Heart right ventricle (tissue), 16 donors: ENCODE measurements around the gene ASMTL. TPM values are rescaled to one million over a fixed set of nuclear protein-coding genes. Genes with fewer than 3 reads are reported as not detected.

Experiments used
- ATAC-seq, 8 donors: fragments of 200-7000 bp; cut with Tn5 transposase; one replicate each; pipeline ENCODE4 v1.9.1; 2020; ENCODE audit warnings: mild to moderate bottlenecking in 8 of 8, moderate library complexity in 8 of 8, moderate number of reproducible peaks in 1 of 8
- DNase-seq, 2 donors: peaks; one replicate each; pipeline ENCODE4 v3.0.0-alpha.2; 2020
- H3K27ac ChIP-seq, 10 donors: fragments of 200-600 bp; sonication (generic) in 2 of 10; one replicate each; pipeline versions ENCODE4 v1.5.0 to v1.8.0; 2020 to 2022; ENCODE audit warnings: mild to moderate bottlenecking in 3 of 10
- H3K27me3 ChIP-seq, 7 donors: fragments of 200-600 bp; one replicate each; pipeline ENCODE4 v1.8.0; 2021 to 2022; ENCODE audit warnings: mild to moderate bottlenecking in 2 of 7
- H3K36me3 ChIP-seq, 9 donors: fragments of 200-600 bp; sonication (generic) in 1 of 9; one replicate each; pipeline versions ENCODE4 v1.5.0 to v1.8.0; 2020 to 2022; ENCODE audit warnings: mild to moderate bottlenecking in 2 of 9
- H3K4me1 ChIP-seq, 9 donors: fragments of 200-600 bp; sonication (generic) in 1 of 9; one replicate each; pipeline versions ENCODE4 v1.5.0 to v1.8.0; 2020 to 2022; ENCODE audit warnings: mild to moderate bottlenecking in 4 of 9
- H3K4me3 ChIP-seq, 10 donors: fragments of 200-600 bp; sonication (generic) in 2 of 10; one replicate each; pipeline versions ENCODE4 v1.5.0 to v1.8.0; 2020 to 2022; ENCODE audit warnings: mild to moderate bottlenecking in 7 of 10, moderate library complexity in 2 of 10
- H3K9me3 ChIP-seq, 11 donors: fragments of 200-600 bp in 10 of 11; sonication (generic) in 2 of 11; one replicate each; pipeline versions ENCODE4 v1.5.0 to v1.8.0; 2013 to 2022; ENCODE audit warnings: mild to moderate bottlenecking in 2 of 11, control low read depth in 1 of 11, moderate library complexity in 1 of 11
- WGBS, 2 donors: extraction: QIAGEN DNeasy Blood & Tissue Kit; methylation state at CpG; one replicate each; pipeline ENCODE4 v1.1.7; 2013; ENCODE audit warnings: inconsistent platforms in 1 of 2; 5-methylcytosine and 5-hydroxymethylcytosine counted together
- intact Hi-C, 10 donors: fragments of 100-400 bp; cut with DNase I; formaldehyde crosslinking; loops; one replicate each; pipeline versions ENCODE4 v1.11.1 to v1.14.2; 2022
- polyA plus RNA-seq, 2 donors: library from polyadenylated mRNA; stranded (reverse); fragments of 200-250 nt; gene quantifications; one replicate each; pipeline ENCODE4 v1.2.3, GENCODE V29; 2013
- total RNA-seq, 10 donors: library from RNA; stranded (reverse); fragmentation: NEBNext Ultra II Directional in 3 of 10; extraction: Animal tissue kit (Norgen Biotek cat#: 25700) in 3 of 10; gene quantifications; one replicate each; pipeline versions ENCODE4 v1.2.1 to v1.2.4, GENCODE V29; 2021 to 2023
- TF ChIP-seq, protein P1 (sequence below), 9 donors: fragments of 200-600 bp; sonication (generic) in 2 of 9; IDR thresholded peaks; one replicate each; pipeline versions ENCODE4 v1.5.0 to v1.8.0; 2021 to 2022; ENCODE audit warnings: antibody characterized with exemption in 9 of 9, mild to moderate bottlenecking in 5 of 9, moderate library complexity in 1 of 9
- donor health status: Arrhythmogenic right ventricular cardiomyopathy.
- donor health status: ischemic (EF 13 %, LVEDD 7.1; RV severe dilation, severe dysfunction).
- donor health status: healthy with polysubstance abuse.
- donor health status: DM: no; HTN: yes; CAD: no.
- donor health status: DM: no; HTN: no; CAD: no.
- donor health status: ischemic (EF 25% LVEDD 6.9; RV normal size, moderate dysfunction).
- donor health status: ischemic (EF 25% LVEDD 5.7; RV mildly dilated, moderate dysfunction).
- donor health status: healthy.
- donor health status: DM: yes; HTN: yes; CAD: no.
- donor health status: Ischemic cardiomyopathy.
- donor health status: ischemic (EF 35%, LVEDD 5.7; RV mildly dilated, moderate dysfunction).
- donor health status: nonischemic (EF 11% LVEDD 7.7; RV severe dilation, severe dysfunction).
- donor health status: DM: yes; HTN: yes; CAD: no.
- donor health status: PGD.
- donor health status: ischemic (EF 29% LVEDD 5.4; RV normal size, mild dysfunction).
- donor health status: nonischemic (EF 23%, LVEDD 6.1; RV moderate dilation, normal function).

The ASMTL gene
- total and polyA plus RNA-seq, 12 donors = 16.6 to 50.6 (median 38.3) TPM

DNA sequence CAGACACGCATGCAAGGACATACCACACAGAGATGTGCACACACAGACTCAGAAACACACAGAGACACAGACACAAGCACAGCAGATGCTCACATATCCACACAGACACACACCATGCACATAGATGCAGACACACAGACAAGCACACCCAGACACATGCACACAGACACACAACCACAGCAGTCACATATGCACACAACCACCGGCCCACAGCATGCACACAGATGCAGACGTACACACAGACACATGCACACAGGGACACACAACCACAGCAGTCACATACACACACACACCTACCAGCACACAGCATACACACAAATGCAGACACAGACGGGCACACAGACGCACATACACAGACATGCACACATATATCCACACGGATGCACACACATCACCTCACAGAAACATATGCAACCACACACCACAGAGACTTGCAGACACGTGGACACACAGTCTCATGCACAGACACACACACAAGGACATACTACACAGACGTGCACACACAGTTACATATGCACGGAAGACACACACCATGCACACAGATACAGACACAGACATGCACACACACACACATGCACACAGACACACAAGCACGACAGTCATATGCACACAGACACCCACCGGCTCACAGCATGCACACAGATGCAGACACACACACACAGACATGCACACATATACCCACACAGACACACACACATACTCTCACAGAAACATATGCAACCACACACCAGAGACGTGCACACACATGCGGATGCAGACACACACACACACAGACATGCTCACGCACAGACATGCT, 35.5 kb downstream of the ASMTL start:
- no peak for ATAC-seq
- no peak overlapping the region for H3K27ac ChIP-seq
- TF ChIP-seq, protein P1, sequence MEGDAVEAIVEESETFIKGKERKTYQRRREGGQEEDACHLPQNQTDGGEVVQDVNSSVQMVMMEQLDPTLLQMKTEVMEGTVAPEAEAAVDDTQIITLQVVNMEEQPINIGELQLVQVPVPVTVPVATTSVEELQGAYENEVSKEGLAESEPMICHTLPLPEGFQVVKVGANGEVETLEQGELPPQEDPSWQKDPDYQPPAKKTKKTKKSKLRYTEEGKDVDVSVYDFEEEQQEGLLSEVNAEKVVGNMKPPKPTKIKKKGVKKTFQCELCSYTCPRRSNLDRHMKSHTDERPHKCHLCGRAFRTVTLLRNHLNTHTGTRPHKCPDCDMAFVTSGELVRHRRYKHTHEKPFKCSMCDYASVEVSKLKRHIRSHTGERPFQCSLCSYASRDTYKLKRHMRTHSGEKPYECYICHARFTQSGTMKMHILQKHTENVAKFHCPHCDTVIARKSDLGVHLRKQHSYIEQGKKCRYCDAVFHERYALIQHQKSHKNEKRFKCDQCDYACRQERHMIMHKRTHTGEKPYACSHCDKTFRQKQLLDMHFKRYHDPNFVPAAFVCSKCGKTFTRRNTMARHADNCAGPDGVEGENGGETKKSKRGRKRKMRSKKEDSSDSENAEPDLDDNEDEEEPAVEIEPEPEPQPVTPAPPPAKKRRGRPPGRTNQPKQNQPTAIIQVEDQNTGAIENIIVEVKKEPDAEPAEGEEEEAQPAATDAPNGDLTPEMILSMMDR (IDR thresholded peaks at IDR 0.05) = no peak
- H3K4me1 ChIP-seq = no peaks in the 10 kb centered on the region
- peaks cover 0 to 16% (median 12%) of the 10 kb centered on the region in 11 donors for H3K9me3 ChIP-seq
- no peak for DNase-seq
- H3K36me3 ChIP-seq = peaks cover 0 to 77% (median 34%) of the 10 kb centered on the region in 9 donors
- H3K27me3 ChIP-seq = no peaks in the 10 kb centered on the region
- no peak overlapping the region for H3K4me3 ChIP-seq
- 71 to 87% methylated on average over 14 of the region's 14 CpGs for WGBS, 2 donors
- intact Hi-C loops = no loop called here

DNA sequence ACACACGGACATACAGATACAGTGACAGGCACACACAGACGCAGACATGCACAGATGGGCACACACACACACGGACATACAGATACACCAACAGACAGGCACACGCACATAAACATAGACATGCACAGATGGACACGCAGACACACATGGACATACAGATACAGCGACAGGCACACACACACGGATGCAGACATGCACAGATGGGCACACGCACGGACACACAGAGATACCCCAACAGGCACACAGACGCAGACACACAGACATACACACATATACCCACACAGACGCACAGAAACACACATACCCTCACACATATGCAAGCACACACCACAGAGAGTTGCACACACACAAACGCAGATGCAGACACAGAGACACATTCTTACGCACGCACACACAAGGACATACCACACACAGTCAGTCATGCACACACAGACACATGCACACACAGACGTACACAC, 36.4 kb downstream of the ASMTL start:
- TF ChIP-seq, protein P1 (IDR thresholded peaks at IDR 0.05) = no peak
- no peaks in the 10 kb centered on the region for H3K4me1 ChIP-seq
- peaks cover 0 to 10% (median 5%) of the 10 kb centered on the region in 11 donors for H3K9me3 ChIP-seq
- DNase-seq (no peak), ATAC-seq (no peak)
- intact Hi-C loops = no loop called here
- H3K36me3 ChIP-seq = peaks cover 0 to 81% (median 31%) of the 10 kb centered on the region in 9 donors
- no peak overlapping the region for H3K4me3 ChIP-seq
- WGBS, 2 donors = 72 to 85% methylated on average over 15 of the region's 15 CpGs
- no peak overlapping the region for H3K27ac ChIP-seq
- H3K27me3 ChIP-seq = no peaks in the 10 kb centered on the region

DNA sequence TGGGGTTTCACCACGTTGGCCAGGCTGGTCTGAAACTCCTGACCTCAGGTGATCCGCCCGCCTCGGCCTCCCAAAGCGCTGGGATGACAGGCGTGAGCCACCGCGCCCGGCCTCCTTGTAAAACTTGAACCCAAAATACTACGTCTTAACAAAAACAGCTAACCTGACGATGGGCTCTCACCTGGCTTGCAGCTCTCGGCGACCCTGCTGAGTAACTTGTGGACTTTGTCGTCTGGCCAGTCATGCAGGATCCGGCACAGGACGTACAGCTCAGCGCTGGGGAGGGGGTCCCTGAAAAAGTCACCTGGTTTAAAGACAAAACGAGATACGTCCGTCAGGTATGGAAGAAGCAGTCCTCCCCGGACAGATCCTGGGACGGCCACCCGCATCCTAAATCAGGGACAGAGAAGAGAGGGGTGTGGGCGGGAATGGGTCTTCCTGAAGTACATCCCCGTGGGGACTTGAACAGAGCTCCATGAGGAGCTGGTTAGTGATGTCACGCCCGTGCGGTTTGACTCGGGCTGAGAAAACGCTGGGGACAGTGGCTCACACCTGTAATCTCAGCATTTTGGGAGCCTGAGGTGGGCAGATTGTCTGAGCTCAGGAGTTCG, 40.1 kb downstream of the ASMTL start:
- ATAC-seq (peak in 1 of 8 donors; percentile 14), DNase-seq (no peak)
- TF ChIP-seq, protein P1 (IDR thresholded peaks at IDR 0.05) = no peak
- WGBS, 2 donors = 91 to 93% methylated on average over 30 to 31 of the region's 31 CpGs
- Histone ChIP-seq H3K4me1 (no peaks in the 10 kb centered on the region), H3K36me3 (peaks cover 0 to 62% (median 17%) of the 10 kb centered on the region in 9 donors), H3K9me3 (no peaks in the 10 kb centered on the region), H3K27ac (no peak overlapping the region), H3K27me3 (no peaks in the 10 kb centered on the region), H3K4me3 (no peak overlapping the region)
- intact Hi-C loops = loop anchor here in 1 of 10 donors (5.0 kb wide), 1 partner anchor 35 kb away; no protein-coding TSS in a partner anchor

DNA sequence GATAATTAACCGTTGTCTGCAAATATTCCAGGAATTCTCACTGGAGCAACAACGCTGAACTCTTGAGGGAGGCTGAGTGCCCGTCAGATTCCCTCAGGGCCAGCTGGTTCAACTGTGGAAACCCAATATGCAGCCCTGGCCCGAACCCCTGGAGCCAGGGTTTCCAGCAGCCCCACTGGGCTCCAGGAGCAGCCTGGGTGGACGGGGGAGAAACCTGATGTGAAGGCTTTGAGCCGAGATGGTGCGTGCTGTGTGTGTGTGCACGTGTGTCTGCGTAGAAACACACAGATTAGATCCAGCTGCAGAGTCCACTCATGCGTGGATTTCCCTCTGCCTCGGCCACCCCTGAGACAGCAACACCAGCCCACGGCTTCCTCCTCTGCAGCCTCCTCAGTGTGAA, 41.4 kb downstream of the ASMTL start:
- Histone ChIP-seq H3K9me3 (no peaks in the 10 kb centered on the region), H3K4me1 (no peaks in the 10 kb centered on the region), H3K4me3 (no peak overlapping the region), H3K27me3 (no peaks in the 10 kb centered on the region), H3K36me3 (peaks cover 0 to 68% (median 31%) of the 10 kb centered on the region in 9 donors), H3K27ac (no peak overlapping the region)
- ATAC-seq = peak in 1 of 8 donors; percentile 40
- DNase-seq = no peak
- TF ChIP-seq, protein P1 (IDR thresholded peaks at IDR 0.05) = no peak
- WGBS, 2 donors = 70 to 82% methylated on average over 12 of the region's 12 CpGs
- intact Hi-C loops = loop anchor here in 1 of 10 donors (5.0 kb wide), 1 partner anchor 36 kb away; no protein-coding TSS in a partner anchor
